COLO668 (cell line): ENCODE data around the gene NEU4.

Experiments used
- DNase-seq: peaks from one replicate; lab custom pipeline; 2025; ENCODE audit not compliant: unreplicated experiment; lab: John Stamatoyannopoulos, UW

NEU4 gene

DNA sequence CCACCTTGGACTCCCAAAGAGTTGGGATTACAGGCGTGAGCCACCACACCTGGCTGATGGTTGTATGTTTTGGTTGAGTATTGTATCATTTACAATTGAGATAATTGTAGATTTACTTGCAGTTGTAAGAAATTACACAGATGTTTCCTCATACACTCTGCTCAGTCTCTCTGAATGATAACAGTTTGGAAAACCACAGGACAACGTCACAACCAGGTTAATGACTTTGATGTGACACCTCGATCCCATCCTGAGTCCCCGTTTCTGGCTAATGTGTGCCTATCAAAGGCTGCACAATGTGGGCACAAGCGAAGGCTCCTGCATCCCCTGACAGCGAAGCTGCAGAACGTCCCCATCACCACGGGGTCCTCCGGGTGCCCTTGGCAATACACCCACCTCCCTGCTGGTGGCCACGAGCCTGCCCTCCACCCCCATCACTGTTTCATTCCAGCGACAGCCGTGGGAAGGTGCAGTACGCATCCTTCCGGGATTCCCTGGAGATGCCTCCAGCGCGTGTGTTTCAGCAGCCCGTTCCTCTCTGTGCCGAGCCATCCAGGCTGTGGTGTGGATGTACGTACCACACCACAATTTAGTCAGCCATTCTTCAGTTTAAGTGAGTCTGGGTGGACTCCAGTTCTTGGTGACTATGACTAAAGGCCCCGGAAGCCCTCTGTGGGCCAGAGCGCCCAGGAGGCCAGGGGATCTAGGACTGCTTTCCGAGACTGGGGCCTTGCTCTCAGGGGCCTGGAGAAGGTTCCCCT, 54.0 kb downstream of the NEU4 start:
- DNase-seq = no peak

DNA sequence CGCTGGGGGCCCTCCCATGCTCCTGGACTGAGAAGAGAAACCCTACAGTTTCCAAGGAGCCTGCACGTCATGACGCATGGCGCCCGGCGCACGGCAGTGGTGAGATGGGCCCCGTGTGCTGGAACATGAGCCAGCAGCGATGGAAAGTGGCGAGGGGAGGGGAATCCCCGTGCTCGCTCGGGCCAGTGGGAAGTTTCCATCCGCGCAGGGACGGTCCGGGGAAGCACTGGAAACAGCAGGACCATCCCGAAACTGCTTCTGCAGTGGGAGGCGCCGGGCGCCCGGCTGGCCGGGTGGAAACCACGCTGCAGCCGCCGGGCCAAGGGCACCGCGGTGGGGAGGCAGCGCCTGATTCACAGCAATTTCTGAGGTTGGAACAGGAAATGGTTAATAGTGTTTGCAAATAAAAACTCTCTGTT, 54.6 kb downstream of the NEU4 start:
- no peak for DNase-seq

DNA sequence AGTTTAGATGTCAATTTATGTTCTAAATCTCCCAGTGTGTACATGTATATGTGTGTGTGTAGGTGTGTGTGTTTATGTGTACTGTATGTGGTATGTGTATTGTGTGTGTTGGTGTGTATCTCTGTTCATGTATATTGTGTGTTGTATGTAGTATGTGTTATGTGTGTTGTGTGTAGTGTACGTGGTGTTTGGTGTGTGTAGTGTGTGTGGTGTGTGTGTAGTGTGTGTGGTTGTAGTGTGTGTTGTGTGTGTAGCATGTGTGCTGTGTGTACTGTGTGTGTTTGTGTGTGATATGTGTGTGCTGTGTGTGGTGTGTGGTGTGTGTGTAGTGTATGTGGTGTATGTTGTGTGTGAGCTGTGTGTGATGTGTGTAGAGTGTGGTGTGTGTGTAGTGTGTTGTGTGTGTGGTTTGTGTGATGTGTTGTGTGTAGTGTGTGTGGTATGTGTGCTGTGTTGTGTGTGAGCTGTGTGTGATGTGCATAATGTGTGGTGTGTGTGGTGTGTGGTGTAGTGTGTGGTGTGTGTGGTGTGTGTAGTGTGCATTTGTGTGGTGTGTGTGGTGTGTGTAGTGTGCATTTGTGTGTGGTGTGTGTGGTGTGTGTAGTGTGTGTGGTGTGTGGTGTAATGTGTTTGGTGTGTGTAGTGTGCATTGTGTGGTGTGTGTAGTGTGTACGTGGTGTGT, 55.3 kb downstream of the NEU4 start:
- no peak for DNase-seq

DNA sequence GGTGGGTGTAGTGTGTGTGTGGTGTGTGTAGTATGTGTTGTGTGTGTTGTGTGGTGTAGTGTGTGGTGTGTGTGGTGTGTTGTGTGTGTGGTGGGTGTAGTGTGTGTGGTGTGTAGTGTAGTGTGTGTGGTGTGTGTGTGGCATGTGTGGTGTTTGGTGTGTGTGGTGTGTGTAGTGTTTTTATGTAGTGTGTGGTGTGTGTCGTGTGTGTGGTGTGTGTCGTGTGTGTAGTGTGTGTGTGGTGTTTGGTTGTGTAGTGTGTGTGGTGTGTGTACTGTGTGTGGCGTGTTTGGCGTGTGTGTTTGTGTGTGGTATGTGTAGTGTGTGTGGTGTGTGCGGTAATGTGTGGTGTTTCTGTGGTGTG, 55.8 kb downstream of the NEU4 start:
- DNase-seq = no peak

DNA sequence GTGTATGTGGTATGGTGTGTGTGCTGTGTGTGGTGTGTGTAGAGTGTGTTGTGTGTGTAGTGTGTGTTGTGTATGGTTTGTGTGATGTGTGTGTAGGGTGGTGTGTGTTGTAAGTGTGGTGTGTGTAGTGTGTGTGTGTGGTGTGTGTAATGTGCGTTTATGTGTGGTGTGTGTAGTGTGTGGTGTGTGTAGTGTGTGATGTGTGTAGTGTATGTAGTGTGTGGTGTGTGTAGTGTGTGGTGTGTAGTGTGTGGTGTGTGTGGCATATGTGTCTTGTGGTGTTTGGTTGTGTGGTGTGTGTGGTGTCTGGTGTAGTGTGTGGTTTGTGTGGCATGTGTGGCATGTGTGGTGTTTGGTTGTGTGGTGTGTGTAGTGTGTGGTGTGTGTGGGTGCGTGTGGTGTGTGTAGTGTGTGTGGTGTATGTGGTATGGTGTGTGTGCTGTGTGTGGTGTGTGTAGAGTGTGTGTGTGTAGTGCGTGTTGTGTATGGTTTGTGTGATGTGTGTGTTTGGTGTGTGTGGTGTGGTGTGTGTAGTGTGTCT, 56.5 kb downstream of the NEU4 start:
- DNase-seq = no peak

DNA sequence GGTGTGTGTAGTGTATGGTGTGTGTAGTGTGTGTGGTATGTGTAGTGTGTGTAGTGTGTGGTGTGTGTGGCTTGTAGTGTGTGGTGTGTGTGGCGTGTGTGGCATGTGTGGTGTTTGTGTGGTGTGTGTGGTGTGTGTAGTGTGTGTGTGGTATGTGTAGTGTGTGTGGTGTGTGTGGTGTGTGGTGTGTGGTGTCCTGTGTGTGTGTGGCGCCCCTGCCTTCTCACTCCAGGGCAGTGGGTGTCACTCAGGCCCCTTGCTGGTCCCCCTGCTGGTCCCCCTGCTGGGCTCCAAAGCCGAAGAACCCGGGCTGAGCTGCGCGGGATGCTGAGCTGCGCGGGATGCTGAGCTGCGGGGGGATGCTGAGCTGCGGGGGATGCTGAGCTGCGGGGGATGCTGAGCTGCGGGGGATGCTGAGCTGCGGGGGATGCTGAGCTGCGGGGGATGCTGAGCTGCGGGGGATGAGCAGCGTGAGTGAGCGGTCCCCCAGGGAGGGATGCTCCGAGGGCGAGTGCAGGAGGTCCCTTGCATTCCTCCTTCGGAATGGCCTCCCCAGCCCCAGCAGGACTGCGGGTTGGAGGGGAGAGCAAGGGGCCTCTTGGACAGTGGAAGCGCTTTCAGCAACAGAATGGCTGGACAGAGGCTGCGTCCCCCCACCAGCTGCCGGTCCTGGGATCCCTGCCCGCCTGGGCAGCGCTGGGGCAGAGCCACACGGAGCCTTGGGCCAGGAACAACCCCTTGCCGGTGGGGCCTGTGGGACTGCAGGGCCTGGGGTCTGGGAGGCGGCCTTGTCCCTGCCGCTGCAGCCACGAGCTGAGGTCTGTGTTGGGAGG, 57.2 kb downstream of the NEU4 start:
- no peak for DNase-seq
